ENCODE measurements around the gene TNN.
"Not testable (repeated sequence)": the region's sequence is repeated elsewhere in the genome, so short reads cannot be mapped to it uniquely, and the experiment has no call there.

Gene TNN, protein sequence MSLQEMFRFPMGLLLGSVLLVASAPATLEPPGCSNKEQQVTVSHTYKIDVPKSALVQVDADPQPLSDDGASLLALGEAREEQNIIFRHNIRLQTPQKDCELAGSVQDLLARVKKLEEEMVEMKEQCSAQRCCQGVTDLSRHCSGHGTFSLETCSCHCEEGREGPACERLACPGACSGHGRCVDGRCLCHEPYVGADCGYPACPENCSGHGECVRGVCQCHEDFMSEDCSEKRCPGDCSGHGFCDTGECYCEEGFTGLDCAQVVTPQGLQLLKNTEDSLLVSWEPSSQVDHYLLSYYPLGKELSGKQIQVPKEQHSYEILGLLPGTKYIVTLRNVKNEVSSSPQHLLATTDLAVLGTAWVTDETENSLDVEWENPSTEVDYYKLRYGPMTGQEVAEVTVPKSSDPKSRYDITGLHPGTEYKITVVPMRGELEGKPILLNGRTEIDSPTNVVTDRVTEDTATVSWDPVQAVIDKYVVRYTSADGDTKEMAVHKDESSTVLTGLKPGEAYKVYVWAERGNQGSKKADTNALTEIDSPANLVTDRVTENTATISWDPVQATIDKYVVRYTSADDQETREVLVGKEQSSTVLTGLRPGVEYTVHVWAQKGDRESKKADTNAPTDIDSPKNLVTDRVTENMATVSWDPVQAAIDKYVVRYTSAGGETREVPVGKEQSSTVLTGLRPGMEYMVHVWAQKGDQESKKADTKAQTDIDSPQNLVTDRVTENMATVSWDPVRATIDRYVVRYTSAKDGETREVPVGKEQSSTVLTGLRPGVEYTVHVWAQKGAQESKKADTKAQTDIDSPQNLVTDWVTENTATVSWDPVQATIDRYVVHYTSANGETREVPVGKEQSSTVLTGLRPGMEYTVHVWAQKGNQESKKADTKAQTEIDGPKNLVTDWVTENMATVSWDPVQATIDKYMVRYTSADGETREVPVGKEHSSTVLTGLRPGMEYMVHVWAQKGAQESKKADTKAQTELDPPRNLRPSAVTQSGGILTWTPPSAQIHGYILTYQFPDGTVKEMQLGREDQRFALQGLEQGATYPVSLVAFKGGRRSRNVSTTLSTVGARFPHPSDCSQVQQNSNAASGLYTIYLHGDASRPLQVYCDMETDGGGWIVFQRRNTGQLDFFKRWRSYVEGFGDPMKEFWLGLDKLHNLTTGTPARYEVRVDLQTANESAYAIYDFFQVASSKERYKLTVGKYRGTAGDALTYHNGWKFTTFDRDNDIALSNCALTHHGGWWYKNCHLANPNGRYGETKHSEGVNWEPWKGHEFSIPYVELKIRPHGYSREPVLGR (N-terminal part only)

DNA sequence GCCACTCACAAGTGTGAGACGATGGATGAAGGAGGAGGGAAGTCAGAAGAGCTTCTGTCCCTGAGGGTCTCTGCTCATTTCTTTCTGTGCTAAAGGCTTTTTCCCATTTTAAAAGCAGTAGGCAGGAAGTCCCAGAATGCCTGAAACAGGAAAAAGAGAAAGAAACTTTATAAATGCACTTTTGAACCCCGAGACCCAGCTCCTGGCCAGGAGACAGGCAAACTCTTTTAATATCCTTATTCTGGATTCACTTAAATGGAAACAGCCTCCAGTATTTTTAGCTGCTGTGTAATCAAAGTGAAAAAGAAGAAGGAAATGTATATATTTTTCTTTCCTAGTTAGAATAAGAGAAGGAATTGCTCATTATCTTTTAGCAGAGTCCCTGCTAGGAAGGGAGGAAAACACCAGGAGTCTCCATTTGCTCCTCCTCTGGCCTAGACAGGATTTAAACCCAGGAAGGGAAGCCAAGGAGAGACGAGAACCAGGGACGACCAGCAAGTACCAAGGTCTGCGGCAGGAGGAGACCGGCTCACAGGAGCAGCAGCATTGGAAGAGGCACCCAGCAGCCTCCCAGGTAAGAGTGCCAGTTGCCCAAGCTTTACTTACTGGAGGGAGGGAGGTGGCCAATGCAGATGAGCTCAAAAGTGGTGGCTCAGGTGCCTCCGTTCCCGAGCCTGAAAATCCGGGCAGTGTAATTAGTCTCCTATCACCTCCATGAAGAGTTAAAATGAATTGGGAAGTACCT lies at the start of gene TNN:
TSS of gene TNN (plus strand) at position 472 of the 745 bp plus-strand sequence. CDS start 9,586 bp downstream, outside the sequence.
- no peak for DNase-seq (ENCODE audit: low spot score)

DNA sequence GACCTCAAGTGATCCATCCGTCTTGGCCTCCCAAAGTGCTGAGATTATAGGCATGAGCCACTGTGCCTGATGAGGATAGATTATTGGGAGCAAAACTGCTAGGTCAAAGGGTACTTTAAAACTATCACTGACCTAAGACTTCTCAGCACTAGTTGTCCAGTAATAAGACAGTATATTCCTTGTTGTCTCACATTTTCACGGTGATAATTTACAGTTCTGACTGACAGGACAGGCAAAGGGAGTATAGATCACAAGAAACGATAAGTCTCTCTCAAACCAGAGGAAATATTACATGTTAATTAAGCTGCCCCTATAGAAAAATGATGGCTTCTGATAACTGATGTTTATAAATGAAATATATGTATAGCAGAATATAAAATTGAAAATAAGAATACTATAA lies 48.1 kb upstream of the TNN start:
- DNase-seq (ENCODE audit: low spot score) = no peak

DNA sequence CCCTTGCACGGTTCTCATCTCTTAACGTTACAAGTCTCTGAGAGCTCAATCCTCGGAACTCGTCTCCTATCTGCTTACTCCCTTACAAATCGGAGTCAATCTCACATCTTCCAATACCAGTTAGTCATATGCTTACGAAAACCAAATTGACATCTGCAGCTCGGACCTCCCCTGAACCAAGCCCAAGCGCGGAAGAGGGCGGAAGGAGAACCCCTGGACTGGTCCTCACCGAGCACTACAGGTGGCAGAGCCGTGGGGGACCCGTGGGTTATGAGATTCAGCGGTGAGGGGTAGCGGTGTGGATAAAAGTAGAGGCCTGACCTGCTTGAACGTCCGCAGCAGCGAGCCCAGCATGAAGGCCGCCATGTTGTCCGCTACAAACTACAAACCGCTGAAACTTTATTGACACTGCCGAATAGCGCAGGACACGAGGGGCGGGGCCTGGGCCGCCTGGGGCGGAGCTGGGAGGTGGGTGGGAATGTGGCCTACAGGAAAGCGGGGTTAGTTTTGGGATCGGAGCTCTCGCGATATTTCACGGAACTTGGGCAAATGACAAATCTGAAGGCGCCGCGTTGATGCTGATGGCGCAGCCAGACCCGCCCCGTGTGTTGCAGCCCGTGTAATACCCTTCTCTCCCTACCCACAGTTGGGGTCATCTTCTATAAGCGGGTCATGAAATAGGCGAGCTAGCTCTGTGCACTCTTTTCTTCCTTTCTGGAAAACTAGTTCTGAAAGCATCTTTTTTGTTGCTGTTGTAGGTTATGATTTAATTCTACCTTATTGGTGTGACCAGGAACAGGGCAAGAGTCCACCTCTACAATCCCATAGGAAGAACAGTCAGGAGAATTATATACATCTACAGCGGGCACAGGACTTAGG lies 44.4 kb upstream of the TNN start, which contains the start of gene MRPS14:
TSS of gene MRPS14 (minus strand) at position 383 of the 879 bp plus-strand sequence. CDS start at position 366, 17 bp downstream.
- peak; percentile 99 for DNase-seq (ENCODE audit: low spot score)

DNA sequence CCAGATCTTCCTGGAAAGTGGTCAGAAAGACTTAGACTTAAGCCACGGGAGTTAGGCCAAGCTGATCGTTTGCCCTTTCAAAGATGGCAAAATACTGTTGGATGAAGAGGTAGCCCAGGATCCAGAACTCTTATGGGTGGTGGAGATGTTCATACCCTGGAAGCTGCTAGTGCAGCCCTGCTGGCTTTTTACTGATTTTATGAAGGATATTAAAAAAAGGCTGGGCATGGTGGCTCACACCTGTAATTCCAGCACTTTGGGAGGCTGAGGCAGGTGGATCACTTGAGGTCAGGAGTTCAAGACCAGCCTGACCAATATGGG lies 43.8 kb upstream of the TNN start:
- not testable (repeated sequence) for DNase-seq (ENCODE audit: low spot score)

DNA sequence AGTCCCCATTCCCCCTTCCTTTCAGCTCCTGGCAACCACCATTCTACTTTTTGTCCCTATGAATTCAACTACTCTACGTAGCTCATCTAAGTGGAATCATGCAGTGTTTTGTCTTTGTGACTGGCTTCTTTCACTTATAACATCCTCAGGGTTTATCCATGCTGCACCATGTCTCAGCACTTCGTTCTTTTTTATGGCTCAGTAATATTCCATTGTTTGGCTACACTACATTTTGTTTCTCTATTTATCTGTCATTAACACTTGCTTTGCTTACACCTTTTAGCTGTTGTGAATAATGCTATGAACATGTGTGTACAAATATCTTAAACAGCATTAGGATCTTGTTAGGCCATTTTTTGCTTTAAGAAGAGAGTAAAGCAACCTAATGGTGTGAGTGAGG lies 42.9 kb upstream of the TNN start:
- no peak for DNase-seq (ENCODE audit: low spot score)

DNA sequence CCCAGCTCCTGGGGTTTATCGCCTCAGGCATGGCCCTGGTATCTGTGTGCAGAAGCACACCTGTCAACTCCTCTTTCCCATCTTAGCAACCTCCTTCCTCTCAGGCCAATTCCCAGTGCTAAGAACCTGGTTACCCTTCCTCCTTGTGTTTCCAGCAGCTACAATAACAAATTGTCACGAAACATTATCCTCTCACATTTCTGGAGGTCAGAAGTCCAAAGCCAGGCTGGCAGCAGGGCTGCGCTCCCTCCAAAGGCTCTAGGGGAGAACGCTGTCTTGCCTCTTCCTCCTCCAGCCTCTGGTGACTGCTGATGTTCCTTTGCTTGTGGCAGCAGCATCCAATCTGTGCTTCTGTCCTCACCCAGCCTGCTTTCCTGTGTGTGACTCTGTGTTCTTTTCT lies 33.7 kb upstream of the TNN start:
- no peak for DNase-seq (ENCODE audit: low spot score)

DNA sequence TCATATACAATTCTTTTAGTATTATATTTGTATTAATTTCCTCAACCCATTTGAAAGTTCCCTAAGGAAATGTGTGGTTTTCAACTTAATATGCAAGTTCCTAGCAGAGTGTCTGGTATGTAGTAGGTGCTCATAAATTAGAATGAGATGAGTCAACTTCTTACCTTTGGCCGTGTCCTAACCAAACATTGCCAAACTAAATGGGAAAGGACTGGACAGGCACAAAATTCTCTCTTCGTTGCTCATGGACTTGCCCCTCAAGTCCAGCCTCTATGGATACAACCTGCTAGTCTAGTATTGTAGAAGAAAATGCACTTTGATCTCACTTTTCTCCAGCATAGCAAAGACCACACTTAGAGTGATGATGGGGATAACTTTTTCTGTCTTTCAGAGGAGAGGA lies 32.9 kb upstream of the TNN start:
- no peak for DNase-seq (ENCODE audit: low spot score)

DNA sequence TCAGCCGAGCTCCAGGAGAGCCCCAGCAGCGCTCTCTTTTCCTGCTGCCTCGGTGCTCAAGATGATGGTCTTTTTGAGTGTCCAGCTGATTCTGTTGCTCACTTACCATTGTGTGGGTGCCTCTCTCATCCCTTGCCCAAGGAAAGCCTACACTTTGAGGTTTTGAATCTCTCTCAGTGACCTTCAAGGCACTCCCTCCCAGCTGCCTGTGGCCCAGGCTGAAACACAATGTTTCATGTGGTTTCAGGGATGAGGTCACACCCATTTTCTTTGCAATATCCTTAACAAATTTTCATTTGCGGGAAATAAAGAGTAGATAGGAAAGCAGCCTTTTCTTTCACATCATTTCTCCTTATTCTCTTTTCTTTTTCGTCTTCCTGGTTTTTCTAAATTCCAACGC lies 31.8 kb upstream of the TNN start:
- DNase-seq (ENCODE audit: low spot score) = no peak

DNA sequence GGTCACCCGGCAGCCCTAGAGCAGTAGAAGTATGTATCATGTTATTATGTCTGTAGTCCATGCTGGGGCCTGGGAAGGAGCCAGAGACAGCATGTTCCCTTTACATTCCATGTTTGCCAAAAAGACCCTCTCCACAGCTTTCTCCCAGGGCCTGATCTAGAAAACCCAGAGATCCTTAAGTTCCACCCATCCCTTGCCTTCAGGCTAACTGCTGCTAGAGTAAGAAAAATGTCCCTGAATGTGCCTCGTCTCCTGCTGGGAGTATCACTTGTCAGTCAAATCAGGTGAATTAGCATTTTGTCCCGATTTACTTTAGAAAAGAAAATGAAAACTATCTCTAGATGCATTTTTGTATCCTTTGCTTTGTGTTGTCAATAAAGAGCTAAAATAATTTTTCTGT lies 31.2 kb upstream of the TNN start:
- no peak for DNase-seq (ENCODE audit: low spot score)

DNA sequence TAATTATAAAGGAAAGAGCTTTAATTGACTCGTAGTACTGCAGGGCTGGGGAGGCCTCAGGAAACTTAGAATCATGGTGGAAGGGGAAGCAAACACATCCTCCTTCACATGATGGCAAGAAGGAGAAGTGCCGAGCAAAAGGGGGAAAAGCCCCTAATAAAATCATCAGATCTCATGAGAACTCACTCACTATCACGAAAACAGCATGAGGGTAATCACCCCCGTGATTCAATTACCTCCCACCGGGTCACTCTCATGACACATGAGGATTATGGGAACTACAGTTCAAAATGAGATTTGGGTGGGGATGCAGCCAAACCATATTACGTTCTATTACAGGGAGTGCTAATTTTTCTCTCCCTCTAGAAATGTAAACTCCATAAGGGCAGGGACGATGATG lies 30.2 kb upstream of the TNN start:
- no peak for DNase-seq (ENCODE audit: low spot score)

DNA sequence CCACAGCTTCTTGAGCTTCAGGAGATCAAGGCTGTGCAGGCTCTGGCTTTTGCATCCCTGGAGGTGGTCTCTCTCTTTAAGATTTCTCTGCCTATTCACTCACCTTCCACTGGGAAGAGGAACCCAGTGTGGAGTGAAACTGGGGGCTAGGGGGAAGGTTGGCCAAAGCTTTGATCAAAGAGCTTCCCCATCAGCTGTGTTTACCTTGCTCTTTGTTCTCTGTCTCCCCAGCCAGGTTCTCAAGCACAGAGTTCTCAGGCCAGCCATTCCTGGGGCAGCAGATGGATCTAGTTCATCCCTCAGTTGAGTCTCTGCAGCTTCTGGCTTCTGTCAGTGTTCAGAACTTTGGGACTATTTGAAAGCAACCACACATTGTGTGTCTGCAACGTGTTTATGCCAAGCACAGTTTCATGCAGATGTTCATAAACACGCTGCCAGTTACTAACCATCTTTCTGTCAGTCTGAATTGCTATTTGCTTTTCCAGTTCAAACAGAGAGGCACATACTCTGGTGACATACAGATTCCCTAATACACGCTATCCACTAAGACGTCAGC lies 27.2 kb upstream of the TNN start:
- no peak for DNase-seq (ENCODE audit: low spot score)

DNA sequence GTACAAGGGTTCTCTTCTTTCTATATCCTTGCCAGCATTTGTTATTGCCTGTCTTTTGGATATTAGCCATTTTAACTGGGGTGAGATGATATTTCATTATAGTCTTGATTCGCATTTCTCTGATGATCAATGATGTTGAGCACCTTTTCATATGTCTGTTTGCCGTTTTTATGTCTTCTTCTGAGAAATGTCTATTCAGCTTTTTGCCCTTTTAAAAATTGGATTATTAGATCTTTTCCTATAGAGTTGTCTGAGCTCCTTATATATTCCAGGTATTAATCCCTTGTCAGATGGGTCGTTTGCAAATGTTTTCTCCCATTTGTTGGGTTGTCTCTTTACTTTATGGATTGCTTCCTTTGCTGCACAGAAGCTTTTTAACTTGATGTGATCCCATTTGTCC lies 25.0 kb upstream of the TNN start:
- DNase-seq (ENCODE audit: low spot score) = no peak

DNA sequence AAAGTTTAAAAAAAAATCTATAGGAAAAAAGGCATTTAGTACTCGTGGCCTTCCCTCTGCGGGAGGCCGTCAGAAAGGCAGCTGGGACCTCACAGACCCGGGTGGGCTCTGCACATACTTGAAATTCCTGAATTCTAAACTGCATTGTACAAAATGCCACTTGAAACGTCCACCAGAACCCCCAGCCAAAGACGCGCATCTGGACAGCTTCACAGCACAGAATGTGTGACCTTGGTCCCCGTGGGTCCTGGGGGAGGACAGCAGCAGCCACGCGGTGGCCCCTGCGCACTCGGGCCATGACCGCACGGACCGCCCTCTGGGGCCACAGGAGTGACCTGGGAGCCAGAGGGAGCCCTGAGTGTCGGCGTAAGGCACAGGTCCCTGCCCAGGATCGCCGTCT lies 23.8 kb upstream of the TNN start:
- DNase-seq (ENCODE audit: low spot score) = no peak

DNA sequence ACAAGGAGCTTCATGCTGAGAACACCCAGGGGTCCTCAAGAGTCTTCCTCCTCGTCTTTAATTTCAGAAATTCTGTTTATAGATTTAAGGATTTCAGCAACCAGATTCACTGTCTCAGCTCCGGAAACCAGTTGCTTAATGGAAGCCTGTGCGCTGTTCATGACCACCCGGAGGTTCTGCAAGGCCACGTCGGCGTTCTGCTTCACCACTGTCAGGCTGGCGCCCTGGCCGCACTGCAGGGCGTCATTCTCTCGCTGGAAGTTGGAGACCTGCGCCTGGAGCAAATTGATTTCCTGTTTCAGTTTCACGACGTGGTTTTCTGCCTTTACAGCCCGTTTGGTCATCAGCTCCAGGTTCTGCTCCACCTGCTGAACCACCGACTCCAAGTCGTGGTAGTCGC lies 23.0 kb upstream of the TNN start:
- not testable (repeated sequence) for DNase-seq (ENCODE audit: low spot score)

DNA sequence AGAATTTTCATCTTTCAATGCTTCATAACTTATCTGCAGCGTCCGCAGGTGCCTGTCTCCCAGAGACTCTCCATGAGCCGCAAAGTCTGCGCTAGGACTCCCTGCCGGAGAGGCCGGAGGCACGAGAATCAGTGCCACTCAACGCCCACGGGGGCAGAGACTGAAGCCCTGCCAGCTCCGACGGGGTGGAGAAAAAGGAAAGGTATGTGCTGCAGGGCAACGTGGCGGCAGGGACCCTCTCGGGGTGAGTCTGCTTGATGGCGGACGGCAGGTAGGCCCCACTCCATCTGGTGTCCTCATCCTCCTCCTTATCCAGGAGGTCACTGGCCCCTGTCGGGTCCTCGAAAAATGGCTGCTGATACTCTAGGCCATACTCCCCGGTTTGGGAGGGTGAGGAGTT lies 22.5 kb upstream of the TNN start:
- DNase-seq (ENCODE audit: low spot score) = no peak

DNA sequence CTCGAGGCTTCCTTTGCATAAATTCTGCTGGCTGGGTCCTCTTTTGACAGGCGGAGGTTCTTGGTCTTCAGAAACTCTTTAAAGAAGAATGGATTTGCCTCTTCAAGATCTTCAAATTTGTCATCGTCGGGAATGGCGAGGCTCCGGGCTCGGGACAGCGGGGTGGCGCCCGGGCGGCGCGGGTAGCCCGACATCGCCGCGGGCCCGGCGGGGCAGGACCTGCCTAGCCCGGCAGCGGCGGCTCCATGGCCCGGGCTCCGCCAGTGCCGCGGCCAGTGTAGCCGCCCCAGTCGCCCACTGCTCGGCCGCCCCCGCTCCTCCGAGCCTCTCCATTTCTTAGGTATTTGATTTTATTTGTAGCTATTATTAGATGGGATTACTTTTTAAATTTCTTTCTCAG lies 22.1 kb upstream of the TNN start:
- DNase-seq (ENCODE audit: low spot score) = no peak

DNA sequence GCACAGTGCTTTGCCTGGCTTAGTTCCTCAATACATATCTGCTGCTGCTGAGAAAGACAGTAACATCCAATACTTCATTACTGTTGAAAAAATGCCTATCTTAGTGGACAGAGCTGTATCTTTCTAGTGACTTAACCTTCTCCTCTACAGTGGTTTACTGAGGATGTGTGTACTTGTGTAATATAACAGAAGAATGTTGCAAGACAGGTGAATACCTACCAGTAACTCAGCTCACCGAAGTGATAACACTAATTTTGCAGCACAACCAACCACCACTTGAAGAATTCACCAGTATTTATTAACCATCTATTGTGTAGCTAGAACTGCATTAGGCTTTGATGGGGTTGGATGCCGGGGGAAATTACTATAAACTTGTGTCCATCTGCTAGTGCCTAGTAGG lies 16.6 kb upstream of the TNN start:
- no peak for DNase-seq (ENCODE audit: low spot score)

DNA sequence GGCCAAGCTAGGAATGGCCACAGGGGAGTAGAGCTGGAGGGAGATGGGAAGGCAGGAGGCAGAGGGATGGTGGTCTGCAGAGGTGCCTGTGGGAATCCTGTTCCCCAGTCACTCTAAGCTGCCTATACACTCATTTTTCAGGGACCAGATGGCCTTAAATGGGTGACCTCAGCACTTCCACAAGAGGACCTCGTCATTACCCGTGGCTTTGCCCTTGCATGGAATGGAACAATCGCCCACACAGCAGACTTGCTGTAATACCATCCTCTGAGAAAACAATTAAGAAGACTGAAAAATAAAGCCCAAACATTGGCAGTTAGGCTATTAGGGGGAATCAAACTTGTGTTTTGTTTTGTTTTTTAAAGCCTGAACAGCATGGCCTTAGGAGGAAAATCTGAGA lies 12.9 kb upstream of the TNN start:
- DNase-seq (ENCODE audit: low spot score) = no peak

DNA sequence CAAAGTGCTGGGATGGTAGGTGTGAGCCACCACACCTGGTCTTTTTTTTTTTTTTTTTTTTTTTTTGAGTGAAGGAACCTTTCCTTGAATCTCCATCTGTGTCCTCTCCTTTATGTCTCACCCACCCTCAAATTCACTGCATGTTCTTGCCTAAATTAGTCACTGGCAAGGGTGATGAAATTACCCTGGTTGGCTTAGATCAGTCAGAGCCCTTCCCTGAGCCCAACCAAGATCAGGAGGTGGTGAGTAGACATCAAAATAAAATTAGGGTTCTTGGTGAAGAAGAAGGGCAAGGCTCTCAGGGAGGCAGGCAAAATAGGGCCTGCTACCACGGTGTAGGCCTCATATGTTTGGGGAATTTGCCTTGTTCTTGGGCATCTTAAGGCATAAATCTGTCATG lies 5.3 kb upstream of the TNN start:
- DNase-seq (ENCODE audit: low spot score) = no peak

DNA sequence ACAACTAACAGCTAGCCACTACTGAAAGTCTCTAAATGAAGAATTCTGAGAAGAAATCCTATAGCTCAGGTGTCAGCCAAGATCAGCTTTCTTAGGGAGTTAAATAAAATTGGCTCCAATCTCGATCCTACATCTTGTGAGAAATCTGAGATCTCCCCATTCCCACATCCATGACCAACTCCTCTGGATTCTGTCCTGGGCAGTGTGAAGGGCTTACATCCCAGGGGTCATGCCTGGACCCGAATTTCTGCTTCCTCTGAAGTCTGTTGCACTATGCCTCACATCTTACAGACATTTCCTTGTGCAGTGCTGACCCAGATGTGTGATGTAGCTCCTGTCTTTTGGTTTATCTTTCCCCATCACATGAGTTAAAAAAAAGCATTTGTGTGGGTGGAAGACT lies 4.8 kb upstream of the TNN start:
- no peak for DNase-seq (ENCODE audit: low spot score)
